IPS DF 4.7 (cell line): ENCODE results near the gene IKBKE.
A peak's percentile ranks its signal among the peaks of the same experiment; 100 is the strongest.
"Not testable (repeated sequence)": the region's sequence is repeated elsewhere in the genome, so short reads cannot be mapped to it uniquely, and the experiment has no call there.

ENCODE experiments used
- DNase-seq: peaks from one replicate; pipeline ENCODE4 v3.0.0-alpha.2; 2013; ENCODE audit warnings: low spot score; ENCODE audit errors: extremely low read depth

The IKBKE gene

DNA sequence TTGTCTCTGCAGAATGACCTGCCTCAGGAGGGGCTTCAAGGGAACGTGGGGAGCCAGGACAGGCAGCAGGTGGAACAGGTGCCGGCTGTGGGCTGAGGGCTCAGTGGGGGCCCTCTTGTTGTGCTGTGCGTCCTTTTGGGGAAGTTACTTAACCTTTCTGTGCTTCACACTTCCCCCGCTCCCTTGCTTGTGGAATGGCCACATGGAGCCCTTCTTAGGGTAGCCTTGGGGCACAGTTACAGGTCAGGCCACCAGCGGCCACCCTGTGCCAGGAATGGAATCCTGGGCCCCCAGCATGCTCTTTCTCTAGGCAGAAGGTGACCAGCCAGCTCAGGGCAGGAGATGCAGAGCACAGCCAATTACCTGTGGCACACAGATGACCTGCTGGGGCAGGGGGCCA is 2.6 kb downstream of the IKBKE start:
- DNase-seq = no peak

DNA sequence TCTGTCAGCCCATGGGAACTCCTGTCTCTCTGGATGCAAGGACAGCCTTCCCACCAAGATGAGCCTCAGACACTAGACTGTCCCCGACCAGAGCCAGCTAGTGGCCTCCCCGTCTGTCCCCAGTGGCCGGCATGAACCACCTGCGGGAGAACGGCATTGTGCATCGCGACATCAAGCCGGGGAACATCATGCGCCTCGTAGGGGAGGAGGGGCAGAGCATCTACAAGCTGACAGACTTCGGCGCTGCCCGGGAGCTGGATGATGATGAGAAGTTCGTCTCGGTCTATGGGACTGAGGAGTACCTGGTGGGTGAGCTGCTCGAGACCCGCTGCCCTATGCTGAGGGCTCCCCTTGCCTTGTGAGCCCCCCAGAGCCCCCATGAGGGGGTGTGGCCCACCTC is 5.8 kb downstream of the IKBKE start:
- no peak for DNase-seq

DNA sequence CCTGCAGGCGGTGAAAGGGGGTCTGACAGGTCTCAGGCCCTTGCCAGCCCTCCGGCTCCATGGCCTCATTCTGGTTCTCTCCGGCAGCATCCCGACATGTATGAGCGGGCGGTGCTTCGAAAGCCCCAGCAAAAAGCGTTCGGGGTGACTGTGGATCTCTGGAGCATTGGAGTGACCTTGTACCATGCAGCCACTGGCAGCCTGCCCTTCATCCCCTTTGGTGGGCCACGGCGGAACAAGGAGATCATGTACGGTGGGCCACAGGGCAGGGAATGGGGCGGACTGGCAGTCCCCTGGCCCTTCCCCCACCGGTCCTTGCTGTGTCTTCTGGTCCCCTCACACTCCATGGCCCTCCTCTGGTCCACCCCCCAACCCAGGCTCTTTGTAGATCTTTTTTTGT is 6.3 kb downstream of the IKBKE start:
- DNase-seq = no peak

DNA sequence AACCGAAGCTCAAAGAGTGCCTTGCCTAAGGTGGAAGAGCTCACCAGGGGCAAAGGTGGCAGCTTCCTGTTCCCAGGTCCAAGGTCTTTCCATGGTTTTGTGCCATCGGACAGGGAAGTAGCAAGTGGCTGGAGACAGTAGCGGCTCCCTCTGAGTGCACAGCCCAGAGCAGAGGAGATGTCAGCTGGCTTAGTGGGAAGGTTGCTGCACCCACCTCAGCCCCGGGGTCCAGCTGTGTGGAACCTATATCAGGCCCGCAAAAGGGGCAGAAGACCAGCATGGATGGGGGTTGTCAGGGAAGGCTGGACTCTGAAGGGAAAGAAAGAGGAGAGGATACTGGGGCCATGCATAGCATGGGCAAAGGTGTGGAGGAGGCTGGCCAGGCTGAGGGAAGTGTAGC is 6.8 kb downstream of the IKBKE start:
- no peak for DNase-seq

DNA sequence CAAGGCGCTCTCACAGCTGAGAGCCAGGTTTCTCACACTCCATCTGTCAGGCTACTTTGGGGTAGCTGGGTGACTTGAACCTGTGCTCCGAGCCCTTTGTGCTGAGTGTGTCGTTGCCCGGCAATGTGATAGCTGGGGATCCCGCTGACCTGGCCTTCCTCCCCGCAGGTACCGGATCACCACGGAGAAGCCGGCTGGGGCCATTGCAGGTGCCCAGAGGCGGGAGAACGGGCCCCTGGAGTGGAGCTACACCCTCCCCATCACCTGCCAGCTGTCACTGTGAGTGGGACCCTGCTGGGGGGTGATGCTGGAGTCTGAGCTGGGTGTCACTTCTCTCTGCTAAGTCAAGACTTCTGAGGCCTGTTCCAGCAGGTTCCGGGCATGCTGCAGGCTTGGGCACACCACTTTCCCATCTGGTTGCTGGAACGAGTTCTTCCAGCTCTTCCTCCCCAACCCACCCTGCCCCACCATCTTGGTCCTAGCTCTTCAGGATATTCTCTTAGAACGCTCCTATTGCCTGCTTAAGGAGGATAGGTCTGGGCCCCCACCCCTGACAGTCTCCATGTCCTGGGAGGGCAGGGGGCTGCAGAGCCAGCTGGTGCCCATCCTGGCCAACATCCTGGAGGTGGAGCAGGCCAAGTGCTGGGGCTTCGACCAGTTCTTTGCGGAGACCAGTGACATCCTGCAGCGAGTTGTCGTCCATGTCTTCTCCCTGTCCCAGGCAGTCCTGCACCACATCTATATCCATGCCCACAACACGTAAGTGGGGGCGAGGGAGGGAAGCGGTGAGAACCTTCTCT is 7.5 kb downstream of the IKBKE start:
- no peak for DNase-seq

DNA sequence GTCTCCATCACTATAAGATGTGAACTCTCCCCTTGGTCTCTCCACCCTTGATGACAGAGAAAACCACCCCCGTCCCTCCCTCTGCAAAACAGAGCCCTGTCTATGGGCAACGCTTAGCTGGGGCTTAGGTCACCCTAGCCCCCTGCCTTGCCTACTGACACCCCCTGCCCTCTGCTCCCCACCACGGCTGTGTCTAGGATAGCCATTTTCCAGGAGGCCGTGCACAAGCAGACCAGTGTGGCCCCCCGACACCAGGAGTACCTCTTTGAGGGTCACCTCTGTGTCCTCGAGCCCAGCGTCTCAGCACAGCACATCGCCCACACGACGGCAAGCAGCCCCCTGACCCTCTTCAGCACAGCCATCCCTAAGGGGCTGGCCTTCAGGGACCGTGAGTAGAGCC is 8.5 kb downstream of the IKBKE start:
- DNase-seq = no peak

DNA sequence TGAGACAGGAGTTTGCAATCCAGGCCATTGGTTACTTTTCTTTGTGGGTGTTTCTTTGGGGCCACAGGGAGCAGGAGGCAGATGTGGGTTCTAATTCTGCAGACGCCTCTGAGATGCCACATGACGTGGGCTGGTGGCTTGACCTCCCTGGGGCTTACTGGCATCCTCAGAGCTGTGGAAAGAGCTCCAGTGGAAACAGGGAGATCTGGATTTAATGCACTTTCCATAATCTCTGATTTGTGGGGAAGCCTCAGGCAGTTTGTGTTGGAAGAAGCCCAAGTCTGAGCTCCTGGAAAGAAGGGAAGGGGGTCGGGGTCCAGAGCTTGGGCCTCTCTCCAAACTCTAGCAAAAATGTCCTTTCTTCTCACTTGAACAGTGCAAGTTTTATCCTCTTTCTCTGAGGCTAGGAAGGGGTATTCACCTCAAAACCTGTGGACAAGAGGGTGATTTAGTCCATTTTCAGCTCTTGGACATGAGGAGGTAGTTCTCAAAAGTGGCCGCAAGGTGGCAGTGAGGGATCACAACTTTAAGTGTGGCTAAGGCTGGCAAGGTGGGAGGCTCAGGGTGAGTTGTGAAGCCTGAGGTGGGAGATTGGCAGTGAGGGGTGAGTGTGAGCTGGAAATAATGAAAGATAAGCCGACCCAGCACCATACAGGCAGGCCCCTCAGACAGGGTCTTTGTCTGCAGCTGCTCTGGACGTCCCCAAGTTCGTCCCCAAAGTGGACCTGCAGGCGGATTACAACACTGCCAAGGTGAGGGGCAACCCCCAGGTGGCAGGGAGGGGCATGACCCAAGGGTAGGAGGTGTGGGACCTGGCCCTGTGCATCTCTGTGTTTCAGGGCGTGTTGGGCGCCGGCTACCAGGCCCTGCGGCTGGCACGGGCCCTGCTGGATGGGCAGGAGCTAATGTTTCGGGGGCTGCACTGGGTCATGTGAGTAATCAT is 9.2 kb downstream of the IKBKE start:
- DNase-seq = peak; percentile 58

DNA sequence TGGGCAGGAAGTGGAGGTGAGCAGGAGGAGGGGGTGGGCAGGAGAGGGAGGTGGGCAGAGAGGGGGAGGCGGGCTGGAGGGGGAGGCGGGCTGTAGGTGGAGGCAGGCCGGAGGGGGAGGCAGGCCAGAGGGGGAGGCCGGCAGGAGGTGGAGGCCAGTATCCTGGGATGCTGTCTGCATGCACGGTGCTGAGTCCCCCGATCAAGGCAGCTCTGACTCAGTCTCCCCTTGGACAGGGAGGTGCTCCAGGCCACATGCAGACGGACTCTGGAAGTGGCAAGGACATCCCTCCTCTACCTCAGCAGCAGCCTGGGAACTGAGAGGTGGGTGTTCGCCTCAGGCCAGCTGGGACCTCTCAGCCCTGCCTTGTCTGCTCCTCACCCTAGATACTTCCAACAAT is 9.9 kb downstream of the IKBKE start:
- no peak for DNase-seq

DNA sequence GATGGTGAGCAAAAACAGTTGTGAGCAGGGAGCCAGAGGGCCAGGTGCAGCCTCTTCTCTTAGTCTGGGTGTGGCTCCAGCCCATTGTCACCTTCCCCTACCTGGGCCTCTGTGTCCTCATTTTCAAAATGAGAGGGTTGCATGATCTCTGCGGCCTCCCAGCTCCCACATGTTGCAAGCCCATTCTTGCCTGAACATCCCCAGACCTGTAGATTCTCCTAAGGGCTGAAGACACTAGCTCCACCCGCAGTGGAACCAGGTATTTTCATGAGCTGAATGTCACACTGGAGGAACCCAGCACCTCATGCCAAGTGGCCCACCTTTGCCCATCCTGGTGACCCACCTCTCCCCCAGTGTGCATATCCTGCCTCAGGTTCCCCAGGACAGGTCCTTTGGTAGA is 12.3 kb downstream of the IKBKE start:
- DNase-seq = no peak

DNA sequence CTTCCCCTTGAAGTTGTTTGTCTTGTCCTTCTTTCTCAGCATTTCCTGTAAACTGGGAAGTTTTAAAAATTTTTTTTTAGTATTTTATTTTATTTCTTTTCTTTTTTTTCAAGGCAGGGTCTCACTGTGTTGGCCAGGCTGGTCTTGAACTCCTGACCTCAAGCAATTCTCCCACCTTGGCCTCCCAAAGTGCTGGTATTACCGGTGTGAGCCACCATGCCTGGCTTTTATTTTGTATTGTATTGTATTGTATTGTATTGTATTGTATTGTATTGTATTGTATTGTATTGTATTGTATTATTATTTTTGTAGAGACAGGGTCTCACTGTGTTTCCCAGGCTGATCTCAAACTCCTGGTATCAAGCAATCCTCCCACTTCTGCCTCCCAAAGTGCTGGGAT is 13.6 kb downstream of the IKBKE start:
- DNase-seq = not testable (repeated sequence)

DNA sequence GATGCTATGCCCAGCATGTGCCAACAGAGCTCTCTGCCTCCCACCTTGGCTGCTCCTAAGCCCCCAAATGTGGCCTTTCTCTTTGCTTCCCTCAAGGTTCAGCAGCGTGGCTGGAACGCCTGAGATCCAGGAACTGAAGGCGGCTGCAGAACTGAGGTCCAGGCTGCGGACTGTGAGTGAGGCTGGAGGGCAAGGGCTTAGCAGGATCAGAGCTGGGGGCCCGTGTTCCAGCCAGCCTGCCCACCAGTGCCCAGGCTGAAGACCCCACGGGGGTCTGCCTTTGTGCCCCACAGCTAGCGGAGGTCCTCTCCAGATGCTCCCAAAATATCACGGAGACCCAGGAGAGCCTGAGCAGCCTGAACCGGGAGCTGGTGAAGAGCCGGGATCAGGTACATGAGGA is 14.6 kb downstream of the IKBKE start:
- DNase-seq = no peak

DNA sequence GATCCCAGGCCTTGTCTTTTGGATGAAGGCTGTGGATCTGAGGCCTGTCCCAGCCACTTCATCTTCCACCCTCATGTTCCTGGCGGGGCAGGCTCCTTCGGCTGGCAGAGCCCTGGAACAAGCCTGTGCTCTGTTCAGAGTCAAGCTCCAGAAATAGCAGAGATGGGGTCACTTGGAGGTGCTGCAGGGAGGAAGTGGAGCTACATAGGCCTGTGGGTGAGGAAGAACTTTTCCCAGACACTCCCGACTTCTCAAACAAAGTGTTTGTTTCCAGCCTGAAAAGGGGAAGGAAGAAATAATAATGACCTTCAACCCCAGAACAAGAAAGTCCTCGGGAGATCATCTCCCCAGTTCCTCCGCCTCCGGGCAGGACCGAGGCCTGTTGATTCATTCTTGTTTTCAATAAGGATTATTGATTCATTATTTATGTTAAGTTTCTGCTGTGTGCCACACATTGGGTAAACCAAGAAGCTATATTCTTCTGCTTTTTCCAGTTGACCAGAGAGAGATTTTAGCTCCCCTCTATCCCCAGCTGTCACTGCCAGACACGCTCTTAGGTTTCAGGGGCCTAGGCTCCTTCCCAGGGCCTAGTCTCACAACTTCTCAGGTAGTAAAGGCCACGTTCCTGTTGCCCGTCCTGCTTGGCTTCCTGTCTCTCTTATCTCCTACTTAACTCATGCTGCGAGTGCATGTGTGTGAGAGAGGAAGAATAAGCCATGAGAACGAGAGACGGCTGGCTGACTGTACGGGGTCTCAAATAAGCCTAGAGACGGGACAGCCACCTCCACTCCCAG is 16.9 kb downstream of the IKBKE start:
- DNase-seq = no peak

DNA sequence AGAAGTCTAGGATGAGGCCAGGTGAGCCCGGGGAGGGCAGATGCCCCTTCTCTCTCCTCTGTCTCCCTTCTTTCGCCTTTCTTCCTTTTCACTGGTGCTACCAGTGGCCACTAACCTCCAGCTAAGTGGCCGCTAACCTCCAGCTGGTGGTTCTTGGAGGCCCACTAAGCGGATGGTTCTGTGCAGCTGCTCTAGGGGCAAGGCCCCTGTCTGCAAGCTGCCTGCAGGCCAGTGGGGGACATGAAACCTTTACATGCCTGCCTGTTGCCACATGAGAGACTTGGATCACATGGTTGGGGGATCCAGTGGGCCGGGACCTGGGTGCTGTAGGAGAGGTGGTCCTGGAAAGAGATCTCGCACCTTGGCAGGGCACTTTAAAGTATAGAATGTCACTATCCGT is 17.7 kb downstream of the IKBKE start:
- no peak for DNase-seq

DNA sequence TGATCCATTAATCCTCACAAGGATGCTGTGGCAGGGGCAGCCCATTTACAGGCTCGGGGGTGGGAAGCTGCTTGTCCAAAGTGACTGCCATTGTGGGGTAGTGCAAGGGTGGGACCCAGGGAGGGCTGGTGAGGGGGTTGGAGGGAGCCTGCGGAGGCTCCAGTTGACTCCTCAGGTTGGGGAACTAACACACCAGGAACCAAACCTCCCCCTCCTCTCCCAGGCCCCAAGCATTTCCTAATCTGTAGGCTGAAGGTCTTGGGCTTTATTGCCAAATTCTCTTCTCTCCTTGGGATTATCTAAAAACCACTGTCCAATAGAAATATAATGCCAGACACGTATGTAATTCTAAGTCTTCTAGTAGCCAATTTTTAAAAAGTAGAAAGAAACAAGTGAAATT is 18.2 kb downstream of the IKBKE start:
- DNase-seq = no peak

DNA sequence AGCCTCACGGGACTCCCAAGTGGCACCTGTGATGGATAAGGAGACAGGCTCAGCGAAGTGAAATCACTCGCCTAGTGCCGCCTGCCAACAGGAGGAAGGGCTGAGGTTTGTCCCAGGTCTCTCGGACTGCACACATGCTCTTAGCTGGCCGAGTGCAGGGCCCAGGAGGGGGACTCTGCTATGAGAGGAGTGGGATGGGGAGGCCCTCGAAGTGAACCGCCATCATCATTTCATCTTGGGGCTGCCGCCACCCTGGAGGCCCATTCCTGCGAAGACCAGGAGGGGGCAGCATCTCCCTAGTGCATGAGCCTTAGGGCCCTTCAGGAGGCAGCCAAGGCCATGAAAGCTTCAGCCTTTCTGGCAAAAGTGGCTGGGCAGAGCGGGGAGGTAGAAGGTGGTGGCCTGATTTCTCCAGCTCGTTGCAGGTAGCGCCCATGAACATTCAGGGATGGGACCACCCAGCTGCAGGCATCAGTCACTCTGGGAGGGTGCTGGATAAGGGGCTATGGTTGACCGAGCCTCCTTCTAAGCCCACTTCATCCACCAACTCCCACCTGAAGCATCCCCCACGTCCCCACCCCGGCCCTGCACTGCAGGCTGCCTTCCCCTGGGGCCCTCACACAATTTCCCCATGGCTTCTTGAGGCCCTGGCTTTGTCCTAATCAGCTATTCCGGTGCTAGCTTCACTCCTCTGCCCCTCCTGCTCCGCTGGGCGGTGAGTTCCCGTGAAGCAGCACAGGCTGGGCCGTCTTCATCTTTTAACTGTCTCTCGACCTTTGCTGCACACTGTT is 19.9 kb downstream of the IKBKE start:
- DNase-seq = no peak

DNA sequence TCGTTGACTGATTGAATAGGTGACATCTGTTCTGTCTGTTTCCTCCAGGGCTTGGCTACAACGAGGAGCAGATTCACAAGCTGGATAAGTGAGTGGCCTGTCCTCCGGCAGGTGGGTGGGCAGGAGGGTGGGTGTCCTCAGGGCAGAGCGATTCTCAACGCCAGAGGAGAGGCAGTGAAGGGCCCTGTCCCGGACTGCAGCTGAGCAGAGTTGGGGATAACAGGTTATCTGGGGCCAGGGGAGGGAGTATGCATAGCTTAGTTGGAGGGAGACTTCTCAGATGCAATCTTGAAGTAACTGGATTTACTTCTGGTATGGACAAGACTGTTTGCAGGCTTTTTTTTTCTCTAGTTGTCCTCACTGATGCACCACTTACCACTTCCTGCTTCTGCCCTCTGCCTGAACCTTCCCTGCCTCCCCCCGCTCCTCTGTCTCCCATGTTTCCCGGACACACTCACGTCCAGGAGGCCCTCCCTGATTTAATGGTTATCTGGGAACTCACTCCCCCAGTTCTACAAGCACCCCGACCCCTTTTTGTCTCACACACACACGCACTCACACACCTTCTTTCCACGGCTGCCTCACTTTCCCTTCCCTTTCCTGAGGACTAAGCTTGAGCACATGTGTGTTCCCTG is 20.6 kb downstream of the IKBKE start:
- DNase-seq = no peak

DNA sequence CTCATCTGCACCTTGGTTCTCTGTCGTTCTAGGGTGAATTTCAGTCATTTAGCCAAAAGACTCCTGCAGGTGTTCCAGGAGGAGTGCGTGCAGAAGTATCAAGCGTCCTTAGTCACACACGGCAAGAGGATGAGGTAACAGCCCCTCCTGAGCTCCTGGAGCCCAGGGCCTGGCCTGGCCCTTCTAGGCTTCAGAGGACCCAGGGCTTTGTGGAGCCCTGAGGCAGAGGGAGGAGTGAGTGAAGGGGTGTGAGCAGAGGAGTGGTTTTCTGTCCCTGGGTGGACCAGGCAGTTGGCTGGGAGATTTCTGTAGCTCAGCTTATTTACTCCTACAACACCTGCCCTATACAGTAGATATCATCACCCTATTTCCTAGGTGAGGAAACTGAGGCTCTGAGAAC is 21.3 kb downstream of the IKBKE start:
- DNase-seq = no peak

DNA sequence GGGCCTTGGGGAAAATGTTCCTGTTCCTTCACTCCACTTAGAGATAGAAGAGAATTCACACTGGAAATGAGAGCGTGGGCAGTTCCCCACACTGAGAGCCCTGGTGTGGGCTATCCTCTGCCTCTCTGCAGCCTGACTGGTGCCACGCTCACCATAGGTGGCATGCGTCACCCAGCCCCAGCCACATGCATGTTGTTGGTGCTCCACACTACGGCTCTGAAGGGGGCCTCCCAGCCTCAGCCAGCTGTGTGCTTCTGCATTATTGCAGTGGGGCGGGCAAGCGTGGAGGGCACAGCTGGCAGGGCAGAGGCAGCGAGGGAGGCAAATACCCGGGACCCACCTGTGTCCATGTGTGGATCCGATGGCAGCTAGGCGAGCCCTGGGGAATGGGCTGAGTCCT is 22.3 kb downstream of the IKBKE start:
- no peak for DNase-seq

DNA sequence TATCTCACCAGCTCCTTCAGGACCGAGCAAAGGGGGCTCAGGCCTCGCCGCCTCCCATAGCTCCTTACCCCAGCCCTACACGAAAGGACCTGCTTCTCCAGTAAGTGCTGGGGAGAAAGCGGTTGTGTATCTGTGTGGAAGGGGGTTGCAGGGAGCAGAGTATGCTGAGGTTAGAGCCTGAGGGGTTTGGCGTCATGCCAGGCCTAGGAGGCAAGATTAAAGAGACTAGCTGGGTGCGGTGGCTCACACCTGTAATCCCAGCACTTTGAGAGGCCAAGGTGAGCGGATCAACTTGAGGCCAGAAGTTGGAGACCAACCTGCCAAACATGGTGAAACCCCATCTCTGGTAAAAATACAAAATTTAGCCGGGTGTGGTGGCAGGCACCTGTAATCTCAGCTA is 23.0 kb downstream of the IKBKE start:
- no peak for DNase-seq

DNA sequence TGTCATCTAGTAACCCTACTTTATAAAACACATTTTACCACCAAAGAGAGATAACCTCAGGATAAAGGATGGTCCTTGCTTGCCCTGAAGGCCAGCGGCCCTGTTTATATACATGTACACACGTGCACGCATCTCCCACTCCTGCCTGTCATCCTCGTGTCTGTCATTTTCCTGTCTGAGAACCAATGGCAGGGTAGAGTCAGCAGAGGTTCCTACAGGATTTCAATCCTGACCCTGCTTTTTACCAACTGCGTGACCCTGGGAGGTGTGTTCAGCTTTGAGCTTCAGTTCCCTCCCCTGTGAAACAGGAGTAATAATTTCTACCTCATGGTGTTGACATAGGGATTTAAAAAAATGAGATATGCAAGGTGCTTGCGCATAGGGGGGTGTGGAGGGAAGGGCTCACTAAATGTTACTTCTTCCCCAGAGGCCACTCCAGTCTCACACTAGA is 24.8 kb downstream of the IKBKE start:
- DNase-seq = no peak
